NT2/D1 (cell line): ENCODE measurements around the gene CNNM3.

ENCODE experiments used
- DNase-seq: peaks from one replicate; pipeline ENCODE4 v3.0.0-alpha.2; 2011; ENCODE audit warnings: low read depth, low spot score
- H3K27me3 ChIP-seq: 2 replicates; pipeline ENCODE4 v1.6.0; 2011; ENCODE audit warnings: mild to moderate bottlenecking; ENCODE audit not compliant: insufficient read length, insufficient read depth
- H3K36me3 ChIP-seq: 2 replicates; pipeline ENCODE4 v1.6.1; 2011; ENCODE audit warnings: mild to moderate bottlenecking, low read length, mixed read lengths; ENCODE audit not compliant: insufficient read depth, insufficient read length
- H3K4me1 ChIP-seq: 2 replicates; pipeline ENCODE4 v1.5.1; 2011; ENCODE audit not compliant: insufficient read depth, insufficient read length
- H3K4me3 ChIP-seq: 2 replicates; pipeline ENCODE4 v1.5.1; 2011; ENCODE audit warnings: low read depth; ENCODE audit not compliant: insufficient read length
- H3K9ac ChIP-seq: 2 replicates; pipeline ENCODE4 v1.6.0; 2011; ENCODE audit warnings: low read depth; ENCODE audit not compliant: insufficient read length
- H3K9me3 ChIP-seq: 2 replicates; pipeline ENCODE4 v1.5.1; 2011; ENCODE audit warnings: mild to moderate bottlenecking, low read length; ENCODE audit not compliant: insufficient read depth
- SUZ12 ChIP-seq: IDR thresholded peaks from 2 replicates; pipeline ENCODE4 v1.6.1; 2011; ENCODE audit not compliant: insufficient read length, insufficient read depth; ENCODE audit errors: extremely low read depth
- YY1 ChIP-seq: IDR thresholded peaks from 2 replicates; pipeline ENCODE4 v1.6.1; 2011; ENCODE audit not compliant: insufficient read length, insufficient read depth
- ZNF274 ChIP-seq: IDR thresholded peaks from 2 replicates; pipeline ENCODE4 v1.6.1; 2011; ENCODE audit warnings: mild to moderate bottlenecking, low read depth, low read length

CNNM3 gene

DNA sequence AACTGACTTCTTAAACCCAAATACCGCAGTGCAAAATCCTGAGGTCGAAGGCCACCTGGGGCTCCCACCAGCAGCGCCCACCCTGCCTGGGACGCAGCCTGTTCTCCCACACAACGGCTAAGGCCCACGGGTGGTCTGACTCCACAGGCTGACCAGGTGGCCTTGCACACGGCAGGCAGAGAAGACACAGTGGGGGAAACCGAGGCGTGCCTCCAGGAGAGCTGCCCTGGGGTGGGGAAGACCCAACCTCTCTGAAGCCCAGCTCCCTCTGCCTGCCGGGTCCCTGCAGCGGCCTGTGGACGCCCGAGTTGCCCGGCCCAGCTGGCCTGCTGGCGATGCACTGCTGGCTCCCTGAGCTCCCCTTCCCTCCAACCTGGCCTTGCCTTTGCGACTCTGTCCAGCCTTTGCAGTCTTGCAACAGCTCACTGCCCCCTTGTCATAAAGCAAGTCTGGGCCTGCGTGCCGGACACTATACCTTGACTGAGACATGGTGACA lies 63.5 kb downstream of the CNNM3 start:
- no peak overlapping the region for H3K4me3 ChIP-seq
- no peaks in the 10 kb centered on the region for H3K9me3 ChIP-seq
- H3K4me1 ChIP-seq = peaks cover 70% of the 10 kb centered on the region
- H3K9ac ChIP-seq = no peak overlapping the region
- peaks cover 10% of the 10 kb centered on the region for H3K27me3 ChIP-seq
- DNase-seq = no peak
- no peak for TF ChIP-seq YY1
- no peak for TF ChIP-seq ZNF274
- no peak for TF ChIP-seq SUZ12
- H3K36me3 ChIP-seq = no peaks in the 10 kb centered on the region

DNA sequence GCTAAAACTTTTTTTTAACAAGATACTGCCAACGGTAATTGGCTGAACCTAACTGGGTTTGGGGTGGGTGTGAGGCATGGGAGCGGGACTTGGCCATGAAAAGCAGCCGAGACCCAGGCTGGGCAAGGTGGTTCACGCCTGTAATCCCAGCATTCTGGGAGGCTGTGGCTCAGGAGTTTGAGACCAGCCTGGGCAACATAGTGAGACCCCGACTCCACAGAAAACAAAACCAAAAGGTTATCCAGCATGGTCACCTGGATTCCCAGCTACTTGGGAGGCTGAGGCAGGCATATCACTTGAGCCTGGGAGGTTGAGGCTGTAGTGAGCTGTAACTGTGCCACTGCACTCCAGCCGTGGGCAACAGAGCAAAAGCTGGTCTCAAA lies 64.8 kb downstream of the CNNM3 start:
- peaks cover 10% of the 10 kb centered on the region for H3K27me3 ChIP-seq
- H3K4me1 ChIP-seq = peaks cover 76% of the 10 kb centered on the region
- TF ChIP-seq YY1 (no peak), SUZ12 (no peak), ZNF274 (no peak)
- peak overlapping the region; percentile 61 for H3K9ac ChIP-seq
- H3K4me3 ChIP-seq = no peak overlapping the region
- H3K36me3 ChIP-seq = no peaks in the 10 kb centered on the region
- H3K9me3 ChIP-seq = no peaks in the 10 kb centered on the region
- no peak for DNase-seq

DNA sequence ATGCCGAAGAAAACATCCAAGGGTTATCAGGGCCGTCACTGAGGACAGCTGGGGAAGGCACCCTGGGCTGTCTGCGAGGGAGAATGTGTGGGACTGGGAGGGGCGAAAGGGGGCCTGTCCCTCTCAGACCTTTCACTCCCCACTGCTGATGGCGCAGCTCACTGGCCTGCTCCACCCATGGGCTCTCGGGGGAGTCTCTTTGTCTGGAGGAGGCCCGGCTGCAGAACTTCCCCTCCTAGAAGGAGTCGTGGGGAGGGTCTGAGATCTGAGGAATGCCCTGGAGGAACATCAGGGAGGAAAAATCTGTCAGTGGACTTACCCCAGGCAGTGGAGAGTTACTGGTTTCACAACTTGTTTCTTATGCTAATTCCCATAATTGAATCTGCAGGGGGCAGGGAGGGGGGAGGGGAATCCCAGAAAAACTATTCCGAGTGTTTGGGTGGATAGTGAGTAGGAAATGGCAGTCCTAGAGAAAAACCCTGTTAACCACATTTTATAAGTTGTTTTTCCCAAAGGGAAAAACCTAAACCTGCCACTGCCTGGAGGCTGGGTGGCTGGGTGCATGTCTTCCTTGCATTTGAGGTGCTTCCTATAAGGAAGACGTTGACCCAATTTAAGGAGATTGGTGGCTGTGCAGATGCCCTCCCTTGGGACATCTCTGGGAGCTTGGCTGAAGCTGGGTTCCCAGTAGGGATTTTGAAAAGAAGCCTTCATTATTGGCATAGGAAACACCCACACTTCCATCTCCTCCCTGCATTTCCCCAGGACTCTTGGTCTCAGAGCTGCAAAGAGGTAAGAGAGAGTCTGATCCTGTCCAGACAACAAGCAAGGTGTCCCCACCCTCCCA lies 65.5 kb downstream of the CNNM3 start:
- Histone ChIP-seq H3K27me3 (peaks cover 10% of the 10 kb centered on the region), H3K9ac (peak overlapping the region; percentile 79), H3K4me1 (peaks cover 77% of the 10 kb centered on the region), H3K4me3 (no peak overlapping the region), H3K36me3 (no peaks in the 10 kb centered on the region), H3K9me3 (no peaks in the 10 kb centered on the region)
- no peak for DNase-seq
- TF ChIP-seq YY1 (no peak), SUZ12 (no peak), ZNF274 (no peak)

DNA sequence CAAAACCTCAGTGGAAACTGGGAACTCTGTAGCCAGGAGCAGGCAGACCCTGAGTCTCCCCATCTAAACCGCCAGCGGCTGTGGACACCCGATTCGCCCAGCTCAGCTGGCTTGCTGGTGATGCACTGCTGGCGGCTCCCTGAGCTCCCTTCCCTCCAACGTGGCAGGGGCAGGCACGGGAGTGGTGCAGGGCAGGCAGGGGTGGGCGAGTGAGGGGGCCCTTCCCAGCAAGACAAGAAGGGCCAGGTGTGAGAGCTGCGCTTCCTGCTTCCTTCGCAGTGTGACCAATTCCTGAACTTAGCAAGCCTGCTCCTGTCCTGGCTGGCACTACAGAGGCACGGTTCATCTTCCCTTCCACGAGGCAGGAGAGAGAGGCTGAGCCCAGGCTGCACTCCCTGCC lies 66.2 kb downstream of the CNNM3 start:
- H3K9ac ChIP-seq = peak overlapping the region; percentile 79
- TF ChIP-seq ZNF274 (no peak), SUZ12 (no peak), YY1 (no peak)

DNA sequence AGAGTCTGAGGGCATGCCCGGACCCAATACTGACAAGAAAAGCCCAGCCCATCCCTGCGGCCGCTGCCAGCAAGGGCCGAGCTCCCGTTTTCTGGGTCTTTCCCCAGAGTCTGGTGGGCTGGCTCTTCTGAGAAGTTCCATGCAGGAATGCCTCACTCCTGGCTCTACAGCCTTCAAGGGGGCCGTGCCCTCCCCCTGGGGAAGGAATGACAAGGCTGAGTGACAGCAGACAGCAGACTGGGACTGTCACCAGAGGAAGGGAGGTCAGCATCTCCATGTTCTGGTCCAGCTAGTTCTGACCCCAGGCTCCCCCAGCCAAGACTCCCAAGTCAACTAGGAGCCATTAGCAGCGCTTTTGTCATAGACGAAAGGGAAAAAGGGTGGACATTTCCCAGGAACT lies 66.8 kb downstream of the CNNM3 start:
- no peak for DNase-seq
- no peaks in the 10 kb centered on the region for H3K36me3 ChIP-seq
- H3K9ac ChIP-seq = peak overlapping the region; percentile 79
- no peak for TF ChIP-seq YY1
- no peak for TF ChIP-seq SUZ12
- H3K4me3 ChIP-seq = no peak overlapping the region
- H3K27me3 ChIP-seq = peaks cover 10% of the 10 kb centered on the region
- no peaks in the 10 kb centered on the region for H3K9me3 ChIP-seq
- peaks cover 74% of the 10 kb centered on the region for H3K4me1 ChIP-seq

More for the DNA sequence above, 66.2 kb downstream of the CNNM3 start:
- no peak for DNase-seq
- Histone ChIP-seq H3K36me3 (no peaks in the 10 kb centered on the region), H3K27me3 (peaks cover 10% of the 10 kb centered on the region), H3K9me3 (no peaks in the 10 kb centered on the region), H3K4me3 (no peak overlapping the region), H3K4me1 (peaks cover 74% of the 10 kb centered on the region)

DNA sequence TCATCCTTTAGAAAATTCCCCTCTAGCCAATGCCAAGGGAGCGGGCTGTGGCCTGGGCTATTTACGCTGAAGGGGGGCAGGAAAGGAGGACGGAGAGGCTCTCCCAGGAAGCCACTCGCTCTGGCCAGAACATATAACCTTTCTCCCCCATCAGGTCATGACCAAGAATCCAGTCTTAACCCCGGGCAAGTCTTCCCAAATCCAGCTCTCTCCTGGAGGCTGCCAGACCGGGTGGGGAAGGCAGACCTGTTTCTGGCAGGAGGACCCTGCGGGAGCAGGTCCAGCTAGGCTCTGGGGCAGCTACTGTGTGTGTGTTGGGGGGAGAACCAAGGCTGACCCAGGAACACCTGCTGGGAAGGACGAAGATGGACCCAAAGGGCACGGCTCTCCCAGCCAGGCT lies 67.2 kb downstream of the CNNM3 start:
- TF ChIP-seq YY1 (no peak), ZNF274 (no peak), SUZ12 (no peak)
- Histone ChIP-seq H3K4me3 (no peak overlapping the region), H3K9me3 (no peaks in the 10 kb centered on the region), H3K36me3 (no peaks in the 10 kb centered on the region), H3K9ac (no peak overlapping the region), H3K4me1 (peaks cover 74% of the 10 kb centered on the region), H3K27me3 (peaks cover 8% of the 10 kb centered on the region)
- DNase-seq = no peak
